ENCODE measurements around the gene SMIM26.
"Not testable (repeated sequence)": the region's sequence is repeated elsewhere in the genome, so short reads cannot be mapped to it uniquely, and the experiment has no call there.

Gene SMIM26

GRCh38 chr20:18566892-18567738 is at the start of gene SMIM26:
Gene SMIM26 (plus strand): TSS chr20:18567432. CDS start chr20:18567479, 47 bp downstream.
- FAIRE-seq = peak; percentile 96

GRCh38 chr20:18522066-18522465 is 45.2 kb upstream of the SMIM26 start:
- FAIRE-seq = not testable (repeated sequence)

GRCh38 chr20:18523066-18523465 is 44.2 kb upstream of the SMIM26 start:
- FAIRE-seq = no peak

- no peak for FAIRE-seq
Observed at GRCh38 chr20:18524646-18525045, 42.6 kb upstream of the SMIM26 start.

GRCh38 chr20:18526761-18527160 is 40.5 kb upstream of the SMIM26 start:
- FAIRE-seq = not testable (repeated sequence)

- FAIRE-seq = no peak
Observed at GRCh38 chr20:18527339-18527738, 39.9 kb upstream of the SMIM26 start.

- FAIRE-seq = no peak
Observed at GRCh38 chr20:18527836-18528235, 39.4 kb upstream of the SMIM26 start.

GRCh38 chr20:18529041-18529440 is 38.2 kb upstream of the SMIM26 start:
- FAIRE-seq = no peak

- FAIRE-seq = no peak
Observed at GRCh38 chr20:18532626-18533025, 34.6 kb upstream of the SMIM26 start.

- FAIRE-seq = no peak
Observed at GRCh38 chr20:18533491-18533890, 33.7 kb upstream of the SMIM26 start.

- no peak for FAIRE-seq
Observed at GRCh38 chr20:18533978-18534644, 33.1 kb upstream of the SMIM26 start.

- no peak for FAIRE-seq
Observed at GRCh38 chr20:18537651-18538050, 29.6 kb upstream of the SMIM26 start.

GRCh38 chr20:18541741-18542140 is 25.5 kb upstream of the SMIM26 start:
- no peak for FAIRE-seq

- no peak for FAIRE-seq
Observed at GRCh38 chr20:18543216-18543615, 24.0 kb upstream of the SMIM26 start.

- no peak for FAIRE-seq
Observed at GRCh38 chr20:18543932-18544331, 23.3 kb upstream of the SMIM26 start.

GRCh38 chr20:18545566-18545965 is 21.7 kb upstream of the SMIM26 start:
- no peak for FAIRE-seq

GRCh38 chr20:18548465-18548864 is 18.8 kb upstream of the SMIM26 start:
- no peak for FAIRE-seq

GRCh38 chr20:18553746-18554145 is 13.5 kb upstream of the SMIM26 start:
- no peak for FAIRE-seq

- no peak for FAIRE-seq
Observed at GRCh38 chr20:18567739-18568091, 483 bp downstream of the SMIM26 start.

- FAIRE-seq = no peak
Observed at GRCh38 chr20:18571009-18571408, 3.8 kb downstream of the SMIM26 start.

- no peak for FAIRE-seq
Observed at GRCh38 chr20:18571578-18571977, 4.3 kb downstream of the SMIM26 start.

GRCh38 chr20:18577942-18578341 is 10.7 kb downstream of the SMIM26 start:
- no peak for FAIRE-seq

GRCh38 chr20:18578581-18578980 is 11.3 kb downstream of the SMIM26 start:
- FAIRE-seq = no peak

GRCh38 chr20:18580012-18580411 is 12.8 kb downstream of the SMIM26 start:
- no peak for FAIRE-seq
